GM19468 (cell line): ENCODE results near the gene RASA4B.
"Not testable (repeated sequence)": the region's sequence is repeated elsewhere in the genome, so short reads cannot be mapped to it uniquely, and the experiment has no call there.

Experiments
- ATAC-seq: cut with Tn5 transposase; IDR thresholded peaks from one replicate; pipeline ENCODE4 v1.9.1; 2021; ENCODE audit warnings: mild to moderate bottlenecking, moderate library complexity, moderate number of reproducible peaks; ENCODE audit not compliant: unreplicated experiment; ENCODE audit errors: extremely low read depth

The RASA4B gene

GRCh38 chr7:102478314-102479208 lies 39.0 kb downstream of the RASA4B start, which contains the start of gene POLR2J:
Gene POLR2J (minus strand): TSS chr7:102478922. CDS start chr7:102478860, 62 bp downstream.
- peak; percentile 69 for ATAC-seq

GRCh38 chr7:102474736-102475435 lies 42.7 kb downstream of the RASA4B start:
- ATAC-seq = not testable (repeated sequence)

- not testable (repeated sequence) for ATAC-seq
These were observed 43.5 kb downstream of the RASA4B start for GRCh38 chr7:102474116-102474515.

GRCh38 chr7:102473271-102473991 lies 44.1 kb downstream of the RASA4B start:
- ATAC-seq = no peak

GRCh38 chr7:102472126-102473041 lies 45.2 kb downstream of the RASA4B start:
- no peak for ATAC-seq

- no peak for ATAC-seq
These were observed 45.8 kb downstream of the RASA4B start for GRCh38 chr7:102471791-102472125.

- no peak for ATAC-seq
These were observed 47.4 kb downstream of the RASA4B start for GRCh38 chr7:102469972-102470825.

- ATAC-seq = no peak
These were observed 48.1 kb downstream of the RASA4B start for GRCh38 chr7:102469351-102469971.

GRCh38 chr7:102468478-102469350 lies 48.9 kb downstream of the RASA4B start:
- ATAC-seq = no peak

GRCh38 chr7:102467581-102468477 lies 49.7 kb downstream of the RASA4B start:
- ATAC-seq = no peak

GRCh38 chr7:102466097-102466496 lies 51.5 kb downstream of the RASA4B start:
- no peak for ATAC-seq

GRCh38 chr7:102464577-102465280 lies 52.8 kb downstream of the RASA4B start, which contains the start of the genes ALKBH4 and LRWD1:
Gene ALKBH4 (minus strand): TSS chr7:102464863. CDS start chr7:102464836, 27 bp downstream.
Gene LRWD1 (plus strand): TSS chr7:102464984. CDS start chr7:102465081, 97 bp downstream.
- peak; percentile 90 for ATAC-seq

GRCh38 chr7:102463841-102464576 lies 53.6 kb downstream of the RASA4B start:
- ATAC-seq = no peak

- ATAC-seq = no peak
These were observed 57.1 kb downstream of the RASA4B start for GRCh38 chr7:102460467-102460866.
